HG02870 (cell line): ENCODE data around the gene SULF2.

Experiments used
- ATAC-seq: cut with Tn5 transposase; IDR thresholded peaks from one replicate; pipeline ENCODE4 v1.9.1; 2021; ENCODE audit warnings: mild to moderate bottlenecking, moderate library complexity; ENCODE audit not compliant: unreplicated experiment

The SULF2 gene

GRCh38 chr20:47659904-47660601, 125.2 kb downstream of the SULF2 start:
- no peak for ATAC-seq

- no peak for ATAC-seq
Observed at GRCh38 chr20:47656318-47656717, 129.0 kb downstream of the SULF2 start.

- ATAC-seq = no peak
Observed at GRCh38 chr20:47655635-47656034, 129.6 kb downstream of the SULF2 start.

- ATAC-seq = no peak
Observed at GRCh38 chr20:47654370-47654769, 130.9 kb downstream of the SULF2 start.

- ATAC-seq = no peak
Observed at GRCh38 chr20:47653869-47654268, 131.4 kb downstream of the SULF2 start.

GRCh38 chr20:47652794-47653193, 132.5 kb downstream of the SULF2 start:
- no peak for ATAC-seq

GRCh38 chr20:47652301-47652700, 133.0 kb downstream of the SULF2 start:
- no peak for ATAC-seq

- no peak for ATAC-seq
Observed at GRCh38 chr20:47648943-47649342, 136.3 kb downstream of the SULF2 start.

GRCh38 chr20:47647994-47648393, 137.3 kb downstream of the SULF2 start:
- no peak for ATAC-seq

GRCh38 chr20:47645632-47646031, 139.6 kb downstream of the SULF2 start:
- no peak for ATAC-seq

GRCh38 chr20:47642624-47643023, 142.7 kb downstream of the SULF2 start:
- ATAC-seq = no peak

- no peak for ATAC-seq
Observed at GRCh38 chr20:47642118-47642517, 143.2 kb downstream of the SULF2 start.

GRCh38 chr20:47638851-47639250, 146.4 kb downstream of the SULF2 start:
- no peak for ATAC-seq

- no peak for ATAC-seq
Observed at GRCh38 chr20:47635256-47635655, 150.0 kb downstream of the SULF2 start.

- ATAC-seq = no peak
Observed at GRCh38 chr20:47631078-47631477, 154.2 kb downstream of the SULF2 start.

- no peak for ATAC-seq
Observed at GRCh38 chr20:47629907-47630306, 155.4 kb downstream of the SULF2 start.

GRCh38 chr20:47627540-47627939, 157.7 kb downstream of the SULF2 start:
- no peak for ATAC-seq

- no peak for ATAC-seq
Observed at GRCh38 chr20:47623206-47623605, 162.1 kb downstream of the SULF2 start.

GRCh38 chr20:47622118-47622665, 163.1 kb downstream of the SULF2 start:
- no peak for ATAC-seq

- no peak for ATAC-seq
Observed at GRCh38 chr20:47620808-47621805, 164.2 kb downstream of the SULF2 start.

GRCh38 chr20:47618479-47618878, 166.8 kb downstream of the SULF2 start:
- no peak for ATAC-seq
